ENCODE data around the gene SLIT3.
"Not testable (repeated sequence)": the region's sequence is repeated elsewhere in the genome, so short reads cannot be mapped to it uniquely, and the experiment has no call there.

SLIT3 gene

GRCh38 chr5:169216866-169217265, 84.1 kb downstream of the SLIT3 start:
- DNase-seq: no peak

DNA sequence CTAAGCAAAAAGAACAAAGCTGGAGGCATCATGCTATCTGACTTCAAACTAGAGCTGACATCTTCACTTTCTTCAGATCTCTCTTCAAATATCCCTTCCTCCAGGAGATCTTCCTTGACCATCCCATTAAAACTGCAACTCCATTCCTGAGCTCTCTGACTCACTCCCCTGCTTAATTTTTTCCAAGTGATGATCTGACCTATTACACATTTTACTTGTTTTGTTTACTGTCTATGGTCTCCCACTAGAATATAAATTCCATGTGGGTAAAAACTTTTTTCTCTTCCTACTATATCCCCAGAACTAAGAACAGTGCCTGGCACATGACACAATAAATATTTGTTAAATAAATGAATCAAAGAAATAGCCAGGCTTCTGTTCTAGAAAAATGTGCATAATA, 87.5 kb downstream of the SLIT3 start:
- no peak for DNase-seq

GRCh38 chr5:169211761-169212160, 89.2 kb downstream of the SLIT3 start:
- not testable (repeated sequence) for DNase-seq

GRCh38 chr5:169204788-169205400, 96.0 kb downstream of the SLIT3 start:
- DNase-seq: no peak

GRCh38 chr5:169202969-169203368, 98.0 kb downstream of the SLIT3 start:
- DNase-seq: no peak

DNA sequence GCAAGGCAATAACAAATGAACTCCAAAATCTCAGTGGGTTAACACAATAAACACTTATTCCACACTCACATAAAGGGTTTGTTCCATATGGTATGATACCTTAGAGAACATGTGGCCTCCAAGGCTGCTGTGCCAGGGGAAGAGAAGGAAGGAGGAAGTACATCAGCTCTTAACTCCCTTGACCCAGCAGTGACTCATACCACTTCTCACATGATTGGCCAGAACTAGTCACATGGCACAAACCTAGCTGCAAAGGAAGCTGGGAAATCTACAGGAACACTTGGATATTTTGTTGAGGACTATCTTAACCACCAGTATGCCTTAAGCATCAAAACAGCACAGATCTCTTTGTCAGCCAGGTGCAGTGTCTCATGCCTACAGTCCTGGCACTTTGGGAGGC, 99.3 kb downstream of the SLIT3 start:
- no peak for DNase-seq

- DNase-seq: no peak
Measured at GRCh38 chr5:169200125-169200778, 100.7 kb downstream of the SLIT3 start.

DNA sequence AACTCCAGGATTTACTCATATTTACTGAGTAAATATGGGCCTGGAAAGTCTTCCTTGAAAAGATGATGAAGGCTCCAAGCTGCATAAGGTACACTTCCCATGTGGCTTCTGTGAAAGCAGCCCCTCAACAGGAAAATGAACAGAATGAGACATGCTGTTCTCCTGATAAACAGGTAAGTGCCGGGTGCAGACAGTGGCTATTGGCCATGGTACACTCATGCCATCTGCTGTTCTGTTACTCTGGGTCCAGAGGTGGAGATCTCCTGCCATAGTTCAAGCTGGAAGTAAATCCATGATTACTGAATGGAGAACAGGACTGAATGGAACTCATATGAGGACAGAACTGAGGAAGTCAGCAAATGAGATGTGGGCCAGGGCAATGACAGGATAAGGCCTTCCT, 103.6 kb downstream of the SLIT3 start:
- DNase-seq: no peak

- DNase-seq: no peak
Measured at GRCh38 chr5:169196059-169196458, 104.9 kb downstream of the SLIT3 start.

GRCh38 chr5:169195601-169196000, 105.3 kb downstream of the SLIT3 start:
- no peak for DNase-seq

- no peak for DNase-seq
Measured at GRCh38 chr5:169192536-169192935, 108.4 kb downstream of the SLIT3 start.

GRCh38 chr5:169190849-169191248, 110.1 kb downstream of the SLIT3 start:
- DNase-seq: no peak

DNA sequence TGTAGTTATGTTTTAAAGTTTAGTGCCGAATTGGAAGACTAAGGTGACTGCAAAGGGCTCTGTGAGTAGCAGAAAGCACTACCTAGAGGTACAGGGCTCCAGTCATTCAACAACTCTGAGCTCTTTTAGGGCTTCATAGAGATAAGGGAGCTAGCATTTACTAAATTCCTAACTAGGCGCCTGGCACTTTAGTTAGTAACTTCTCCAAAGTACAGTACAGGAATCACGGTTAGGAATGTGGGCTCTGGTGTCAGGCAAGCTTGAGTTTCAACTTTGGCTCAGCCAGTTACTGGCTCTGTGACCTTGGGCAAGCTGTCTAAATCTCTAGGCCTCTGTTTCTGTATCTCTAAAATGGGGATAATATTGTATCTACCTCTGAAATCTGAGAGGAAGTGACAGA, 115.3 kb downstream of the SLIT3 start:
- DNase-seq: no peak

GRCh38 chr5:169183576-169183975, 117.4 kb downstream of the SLIT3 start:
- DNase-seq: no peak

DNA sequence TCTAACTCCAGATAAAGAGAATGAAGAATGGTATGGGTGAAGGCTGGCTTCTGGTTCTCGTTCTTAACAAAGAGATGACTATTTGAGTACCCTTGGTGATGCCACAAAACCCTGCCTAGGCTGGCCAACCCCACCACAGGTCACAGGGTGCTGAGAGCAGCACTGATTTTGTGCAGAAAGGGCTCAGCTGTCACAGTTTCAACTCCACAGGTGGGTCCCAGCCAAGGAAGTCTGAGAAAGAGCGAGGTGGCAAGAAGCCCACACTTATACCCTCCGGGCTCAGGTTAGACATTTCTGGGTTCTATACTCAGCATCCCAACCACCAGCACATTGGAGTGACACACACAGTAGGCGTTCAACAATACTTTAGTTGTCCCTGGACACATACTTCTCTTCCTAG, 118.1 kb downstream of the SLIT3 start:
- DNase-seq: no peak

DNA sequence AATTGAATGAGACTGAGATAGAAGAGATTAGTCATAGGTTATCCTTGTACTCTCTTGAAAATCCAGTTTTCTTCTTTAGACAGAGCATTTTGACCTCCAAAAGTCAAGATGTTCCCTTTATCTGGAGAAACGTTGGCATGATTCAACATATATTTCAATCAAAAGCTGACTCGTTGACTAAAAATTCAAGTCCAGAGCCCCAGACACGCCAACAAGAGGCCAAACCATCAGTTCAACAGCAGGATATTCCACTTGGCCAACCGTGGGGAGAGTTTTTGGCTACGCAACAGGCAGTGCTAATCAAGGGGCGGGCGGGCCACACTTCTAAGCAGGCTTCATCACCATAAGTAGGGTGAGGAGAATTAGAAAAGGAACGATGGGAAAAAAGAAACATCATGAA, 119.1 kb downstream of the SLIT3 start:
- DNase-seq: no peak

DNA sequence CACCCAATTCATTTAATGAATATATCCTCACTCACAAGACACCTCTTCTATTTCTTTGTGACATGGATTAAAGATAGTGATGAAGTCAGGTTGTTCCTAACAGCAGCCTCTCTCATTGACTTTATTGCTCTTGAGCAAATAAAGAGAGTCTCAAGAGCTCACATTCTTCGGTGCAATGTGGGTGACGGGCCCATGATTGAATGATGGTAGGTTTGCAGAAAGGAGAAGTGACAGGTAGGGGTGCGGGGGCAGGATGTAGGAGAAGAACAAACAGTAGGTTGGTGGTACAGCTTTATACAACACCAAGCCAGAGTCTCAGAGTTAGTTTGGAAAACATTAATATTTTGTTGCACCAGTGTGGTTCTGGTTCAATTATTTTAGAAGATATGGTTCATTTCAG, 122.2 kb downstream of the SLIT3 start:
- no peak for DNase-seq

DNA sequence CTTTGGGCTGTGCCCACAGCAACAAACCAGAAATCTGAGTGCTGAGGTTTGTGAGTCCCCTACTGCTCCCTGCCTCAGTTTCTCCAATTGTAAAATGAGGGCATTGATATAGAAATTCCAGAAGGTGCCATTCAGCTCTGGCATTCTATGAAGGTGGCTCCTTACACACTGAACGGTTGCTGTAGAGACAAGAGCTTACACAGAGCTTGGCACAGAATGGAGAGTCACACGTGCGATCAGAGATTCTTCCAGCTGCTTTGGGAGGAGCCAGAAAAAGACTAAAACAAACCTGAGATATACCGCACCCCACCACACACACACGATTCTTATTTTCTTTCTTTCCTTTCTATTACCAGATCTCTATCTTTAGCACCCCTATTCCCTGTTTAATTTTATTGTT, 122.7 kb downstream of the SLIT3 start:
- no peak for DNase-seq

- no peak for DNase-seq
Measured at GRCh38 chr5:169176709-169177694, 123.9 kb downstream of the SLIT3 start.

DNA sequence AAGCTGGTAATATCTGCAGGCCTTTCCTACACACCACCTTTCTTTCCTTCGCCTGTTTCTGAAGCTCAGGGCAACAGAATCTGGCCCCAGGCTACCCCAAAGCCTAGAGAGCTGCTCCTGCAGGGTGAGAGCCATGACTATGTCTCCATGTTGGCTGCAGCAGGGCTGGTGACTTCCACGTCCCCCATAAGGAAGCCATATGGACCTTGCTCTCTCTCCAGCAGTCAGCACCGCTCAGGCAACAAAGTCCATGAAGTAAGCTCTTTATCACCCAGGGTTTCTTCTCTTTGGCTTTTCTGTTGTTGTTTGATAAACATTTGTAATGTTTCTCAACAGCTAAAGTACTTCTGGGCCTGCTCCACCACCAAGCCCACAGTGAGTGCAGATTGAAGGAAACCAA, 125.2 kb downstream of the SLIT3 start:
- no peak for DNase-seq

- DNase-seq: no peak
Measured at GRCh38 chr5:169174923-169175322, 126.0 kb downstream of the SLIT3 start.

- no peak for DNase-seq
Measured at GRCh38 chr5:169173372-169173771, 127.6 kb downstream of the SLIT3 start.

- no peak for DNase-seq
Measured at GRCh38 chr5:169171515-169171914, 129.4 kb downstream of the SLIT3 start.

GRCh38 chr5:169169783-169170182, 131.2 kb downstream of the SLIT3 start:
- DNase-seq: no peak

All from activated CD4-positive, alpha-beta T cell treated with anti-CD3 and anti-CD28 coated beads, Interleukin-2, amount 50 U/mL, for 48 hours (primary cell).